Posterior cingulate gyrus (tissue), 11 donors: ENCODE measurements around the gene IQCE.

Experiments
- DNase-seq, 10 donors: peaks; one replicate each; pipeline versions ENCODE4 v3.0.0 to v3.0.0-alpha.2; 2020 to 2021; ENCODE audit warnings: mixed read lengths in 3 of 10
- intact Hi-C: fragments of 100-400 bp; cut with DNase I; formaldehyde crosslinking; loops from one replicate; pipeline ENCODE4 v1.15.1; 2023

The IQCE gene

DNA sequence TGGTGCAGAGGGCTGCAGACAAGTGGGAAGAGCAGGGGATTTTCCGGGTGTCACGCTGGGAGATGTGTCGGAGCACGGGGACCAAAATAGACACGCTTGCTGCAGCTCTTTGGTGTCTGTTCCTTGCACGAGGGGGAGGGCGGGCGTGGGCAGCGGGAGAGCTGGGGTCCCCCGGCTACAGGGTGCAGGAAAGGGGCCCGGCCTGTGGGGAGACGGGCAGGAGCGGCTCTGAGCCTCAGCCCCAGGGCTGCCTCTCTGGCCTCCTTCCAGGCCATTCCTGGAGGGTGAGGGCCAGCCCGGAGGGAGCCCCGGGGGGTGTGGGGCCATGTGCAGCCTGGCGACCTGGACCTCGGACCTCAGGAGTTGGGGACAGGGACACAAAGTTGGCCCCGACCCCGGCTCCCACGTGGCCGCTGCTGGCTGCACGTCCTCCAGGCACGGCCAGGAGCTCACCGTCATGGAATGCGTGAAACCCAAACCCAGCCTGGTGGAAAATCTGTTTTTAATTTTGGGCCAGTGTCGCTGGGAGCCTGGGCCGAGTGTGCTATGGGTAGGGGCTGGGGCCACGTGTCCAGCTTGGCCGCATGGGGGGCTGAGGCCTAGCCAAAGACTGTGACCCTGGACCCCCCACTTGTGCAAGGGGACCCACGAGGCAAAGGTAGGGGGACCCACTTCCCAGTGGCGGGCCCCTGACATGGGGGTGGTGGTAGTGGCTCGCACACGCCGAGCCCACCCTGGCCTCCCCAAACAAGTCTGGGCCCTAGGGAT is 79.6 kb downstream of the IQCE start:
- intact Hi-C loops: no loop called here
- DNase-seq: peak in 2 of 10 donors; percentile 91 to 93

DNA sequence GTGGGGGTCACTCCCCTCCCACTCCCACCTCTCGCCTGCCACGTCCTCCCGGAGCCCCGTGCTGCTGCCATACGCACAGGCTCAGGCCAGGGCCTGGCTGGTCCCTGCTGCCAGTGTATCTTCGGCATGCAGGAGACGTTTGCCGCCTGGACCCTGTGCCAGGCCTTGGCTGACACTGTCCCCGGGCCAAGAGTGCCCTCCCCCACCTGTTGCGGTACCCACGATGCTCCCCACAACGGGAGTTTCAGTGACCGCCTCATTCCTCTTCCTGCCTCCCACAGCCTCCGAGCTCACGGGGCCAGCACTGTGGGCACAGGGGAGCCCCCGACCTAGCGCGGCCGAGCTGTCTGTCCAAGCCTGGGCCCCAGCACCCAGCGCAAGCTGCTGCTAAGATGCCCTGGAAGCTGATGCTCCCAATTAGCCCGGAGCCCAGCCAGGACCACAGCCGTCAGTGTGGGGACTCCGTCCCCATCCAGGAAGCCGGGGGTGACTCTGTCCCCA is 80.5 kb downstream of the IQCE start:
- intact Hi-C loops: no loop called here
- peak in 1 of 10 donors; percentile 91 for DNase-seq

DNA sequence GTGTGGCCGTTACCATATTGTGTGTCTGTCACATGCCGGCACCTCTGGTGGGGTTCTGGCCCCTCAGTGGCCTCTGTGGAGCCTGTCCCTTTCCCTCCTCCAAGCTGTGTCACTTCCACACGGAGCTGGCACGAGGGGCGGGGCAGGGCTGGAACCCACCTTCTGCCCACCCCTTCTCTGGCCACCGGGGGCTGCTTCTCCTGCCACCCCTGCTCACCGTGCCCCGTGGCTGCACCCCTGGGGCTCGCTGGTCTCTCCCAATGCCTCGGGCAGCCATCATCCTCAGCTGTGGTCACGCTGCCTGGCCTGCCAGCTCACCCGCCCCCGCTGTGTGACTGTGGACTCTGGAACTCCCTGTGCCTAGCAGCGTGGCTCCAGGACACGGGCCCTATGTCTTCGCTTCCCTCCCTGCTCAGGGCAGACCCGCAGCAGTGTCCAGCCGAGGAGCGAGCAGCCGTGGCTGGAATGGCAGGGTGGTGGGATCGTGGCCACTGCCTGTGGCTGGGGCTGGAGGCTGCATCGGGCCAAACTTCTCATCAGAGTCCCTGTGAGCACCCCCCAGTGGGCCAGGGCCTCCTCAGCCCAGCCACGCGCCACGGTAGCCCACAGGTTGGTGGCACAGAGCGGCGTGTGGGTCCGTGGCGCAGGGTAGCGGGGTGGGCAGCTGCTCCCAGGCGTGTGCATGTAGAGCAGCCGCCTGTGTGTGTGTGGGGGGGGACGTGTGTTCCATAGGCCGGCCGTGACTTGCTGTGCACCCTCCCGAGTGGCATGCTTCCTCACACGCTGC is 81.1 kb downstream of the IQCE start:
- intact Hi-C loops: no loop called here
- no peak for DNase-seq

DNA sequence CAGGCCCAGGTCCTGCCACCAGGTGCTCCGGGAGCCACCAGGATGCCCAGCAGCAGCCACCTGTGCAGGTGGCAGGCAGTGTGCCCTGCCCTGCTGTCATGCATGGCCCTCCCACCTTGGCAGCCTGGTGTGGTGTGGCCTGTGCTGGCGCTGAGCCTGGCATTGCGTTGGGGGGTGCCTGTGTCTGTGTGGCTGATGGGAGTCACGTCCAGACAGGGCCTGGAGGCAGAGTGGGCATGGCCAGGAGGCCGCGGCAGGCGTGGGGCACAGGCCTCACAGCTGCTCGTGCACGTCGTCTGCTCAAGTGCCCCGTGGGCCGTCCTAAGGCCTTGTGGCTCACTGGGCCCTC is 81.7 kb downstream of the IQCE start:
- DNase-seq: no peak
- intact Hi-C loops: no loop called here

DNA sequence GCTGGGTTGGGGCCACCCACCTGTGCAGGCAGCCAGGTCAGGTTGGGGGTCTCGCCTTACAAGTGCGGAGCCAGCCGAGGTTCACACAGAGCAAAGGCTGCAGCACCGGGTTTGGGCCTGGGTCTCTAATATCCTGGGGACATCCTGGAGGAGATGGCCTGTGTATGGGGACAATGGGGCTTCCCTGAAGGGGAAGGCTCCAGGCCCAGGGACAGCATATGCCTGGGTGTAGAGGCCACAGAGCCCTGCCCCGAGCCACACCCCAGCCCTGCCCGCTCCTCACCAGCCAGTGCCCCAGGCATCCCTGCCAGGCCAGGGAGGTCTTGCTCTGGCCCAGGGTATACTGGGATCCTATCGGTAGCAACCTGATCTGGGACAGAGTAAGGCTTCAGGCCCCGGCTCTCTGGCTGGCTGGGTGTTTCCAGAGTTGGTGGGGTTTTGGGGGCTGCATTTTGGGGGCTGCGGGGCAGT is 82.1 kb downstream of the IQCE start:
- intact Hi-C loops: no loop called here
- no peak for DNase-seq

DNA sequence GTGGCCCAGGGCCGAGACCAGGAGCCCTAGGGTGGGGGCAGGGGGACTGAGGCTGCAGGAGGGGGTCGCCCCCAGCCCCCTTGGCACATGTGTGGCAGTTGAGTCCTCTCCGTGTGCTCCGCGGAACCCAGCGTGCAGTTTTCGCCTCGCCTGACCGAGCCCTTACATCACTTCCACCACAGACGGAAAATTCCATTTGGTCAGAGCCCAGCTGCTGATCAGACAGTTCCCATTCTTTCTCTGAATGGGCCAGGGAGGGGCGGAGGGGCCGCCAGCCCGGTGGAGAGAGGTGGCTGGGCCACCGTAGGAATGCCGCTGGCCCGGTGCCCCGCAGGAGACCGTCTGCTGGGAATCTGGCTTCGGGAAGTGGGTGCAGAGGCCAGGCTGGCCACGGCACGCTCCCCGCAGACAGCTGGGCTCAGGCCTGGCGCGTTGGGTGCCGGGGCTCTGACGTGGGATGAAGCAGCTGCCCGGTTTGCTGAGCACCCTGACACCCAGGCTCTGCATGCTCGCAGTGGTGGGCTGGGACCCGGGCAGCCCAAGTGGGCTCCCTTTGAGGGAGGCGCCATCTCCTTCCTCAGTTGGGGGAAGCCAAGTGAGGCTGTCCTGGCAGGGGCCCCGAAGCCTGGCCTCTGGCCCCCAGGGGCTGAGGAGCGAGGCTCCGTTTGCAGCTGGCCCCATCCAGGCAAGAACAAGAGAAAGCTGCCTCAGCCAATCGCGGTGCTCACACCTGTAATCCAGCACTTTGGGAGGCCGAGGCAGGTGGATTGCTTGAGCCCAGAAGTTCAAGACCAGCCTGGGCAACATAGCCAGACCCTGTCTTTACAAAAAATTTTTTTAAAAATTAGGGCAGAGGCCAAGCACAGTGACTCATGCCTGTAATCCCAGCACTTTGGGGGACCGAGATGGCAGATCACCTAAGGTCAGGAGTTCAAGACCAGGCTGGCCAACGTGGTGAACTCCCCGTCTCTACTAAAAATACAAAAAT is 82.9 kb downstream of the IQCE start:
- intact Hi-C loops: no loop called here
- DNase-seq: peak; percentile 65 to 96 (median 82)

DNA sequence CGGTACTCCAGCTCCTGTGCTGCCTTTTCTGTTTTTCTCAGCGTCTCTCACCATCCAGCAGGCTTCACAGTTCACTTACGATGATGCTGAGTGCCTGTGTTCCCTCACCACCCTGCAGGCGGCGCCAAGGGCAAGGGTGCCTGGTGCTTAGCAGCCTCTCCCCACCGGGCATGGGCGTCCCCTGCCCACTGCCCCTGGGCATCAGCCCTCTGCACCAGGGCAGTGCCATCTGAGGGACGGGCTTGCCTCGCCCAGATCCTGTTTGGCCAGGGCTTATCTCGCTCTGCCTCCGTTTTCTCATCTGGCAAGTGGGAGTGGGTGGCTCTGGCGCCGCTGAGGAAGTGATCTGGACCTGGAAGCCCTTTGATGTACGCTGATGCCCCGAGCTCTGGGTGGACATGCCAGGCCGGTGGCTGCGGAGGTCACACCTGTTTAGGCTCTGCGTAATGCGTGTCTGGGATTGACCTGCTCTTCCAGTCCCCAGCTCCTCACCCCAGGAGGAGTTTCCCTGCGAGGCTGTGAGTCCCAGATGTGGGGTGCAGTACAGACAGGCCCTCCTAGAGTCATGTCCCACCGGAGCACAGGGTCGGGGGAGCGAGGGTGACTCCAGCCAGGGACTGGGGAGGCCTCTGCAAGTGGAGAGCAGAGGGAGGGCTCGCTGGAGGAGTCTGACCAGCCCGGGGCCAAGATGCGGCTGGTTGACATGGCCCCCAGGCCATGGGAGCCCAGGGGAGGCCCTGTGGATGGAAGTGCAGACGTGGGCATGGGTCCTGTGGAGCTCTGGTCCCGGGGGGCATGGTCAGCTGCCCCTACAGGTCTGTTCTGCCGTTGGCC is 84.8 kb downstream of the IQCE start:
- DNase-seq: peak in 2 of 10 donors; percentile 81 to 82
- intact Hi-C loops: no loop called here

DNA sequence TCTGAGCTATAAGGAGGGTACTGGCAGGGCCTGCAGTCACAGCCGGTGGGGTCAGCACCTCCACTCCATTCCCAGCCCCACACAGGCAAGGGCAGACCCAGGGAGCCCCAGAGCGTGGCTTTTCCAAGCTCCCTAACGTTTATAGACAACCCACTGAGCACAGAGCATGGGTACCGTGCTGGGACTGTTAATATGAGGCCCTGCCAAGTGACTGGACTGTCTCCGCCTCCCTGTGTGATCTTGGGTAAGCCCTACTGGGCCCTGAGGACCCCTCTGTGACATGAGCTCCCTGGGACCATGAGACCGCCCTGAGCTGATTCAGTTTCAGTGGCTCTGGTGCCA is 85.4 kb downstream of the IQCE start:
- intact Hi-C loops: no loop called here
- no peak for DNase-seq

DNA sequence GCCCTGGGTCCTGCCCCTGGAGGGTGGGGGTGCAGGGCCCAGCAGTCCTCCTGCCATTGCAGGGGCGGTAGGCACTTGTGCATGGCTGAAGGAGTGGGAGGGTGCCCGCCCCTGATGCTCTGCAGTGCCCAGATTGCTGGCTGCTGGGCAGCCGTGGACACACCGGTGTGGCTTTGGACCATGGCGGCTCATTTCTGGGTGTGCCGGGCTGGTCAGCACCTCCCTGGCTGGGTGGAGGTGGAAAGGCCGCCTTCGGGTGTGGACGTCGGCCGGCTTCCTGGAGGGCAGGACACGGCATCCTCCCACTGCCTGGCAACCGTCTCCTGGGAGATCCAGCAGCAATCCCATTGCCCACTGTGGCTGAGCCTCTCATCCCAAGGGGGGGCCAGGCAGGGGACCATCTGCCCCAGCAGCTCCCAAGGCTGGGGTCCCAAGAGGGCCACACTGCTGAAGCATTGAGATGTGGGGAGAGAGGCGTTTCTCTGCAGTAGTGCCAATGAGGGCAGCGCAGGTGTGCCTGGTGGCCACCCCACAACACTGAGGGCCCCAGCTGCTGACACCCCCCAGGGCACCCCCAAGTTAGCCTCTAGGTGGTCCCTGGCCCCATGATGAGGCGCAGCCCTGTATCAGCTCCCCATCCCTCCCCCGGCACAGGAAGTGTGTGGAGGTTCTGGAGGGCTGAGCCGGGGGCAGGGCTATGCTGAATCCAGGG is 85.9 kb downstream of the IQCE start:
- peak in 1 of 10 donors; percentile 81 for DNase-seq
- intact Hi-C loops: no loop called here

DNA sequence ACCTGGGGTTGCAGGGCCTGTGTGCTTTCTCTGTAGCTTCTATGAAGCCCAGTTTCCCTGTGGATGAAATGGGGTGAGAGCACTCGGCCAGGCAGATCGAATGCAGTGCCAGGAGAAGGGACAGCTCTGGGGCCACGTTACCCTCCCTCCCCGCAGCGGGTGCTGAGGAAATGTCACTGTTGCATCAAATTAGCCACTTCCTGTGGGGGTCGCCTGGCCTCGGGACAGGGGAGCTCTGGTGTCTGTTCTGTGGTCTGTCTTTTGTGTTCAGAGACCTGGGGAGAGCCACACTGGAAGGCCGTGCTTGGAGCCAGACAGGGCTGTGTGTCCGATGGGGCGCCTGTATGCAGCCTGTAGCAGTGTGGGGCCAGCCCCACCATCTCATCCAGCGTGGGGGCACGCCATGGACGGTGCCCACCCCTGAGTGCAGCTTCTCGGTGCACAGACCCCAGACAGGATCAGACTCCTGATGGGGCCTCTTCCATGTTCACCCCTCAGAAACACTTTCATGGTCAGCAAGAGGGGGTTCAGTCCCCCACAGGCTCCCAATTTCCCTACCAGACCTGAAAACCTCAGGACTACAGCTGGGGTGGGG is 86.6 kb downstream of the IQCE start:
- peak in 1 of 10 donors; percentile 83 for DNase-seq
- intact Hi-C loops: no loop called here

DNA sequence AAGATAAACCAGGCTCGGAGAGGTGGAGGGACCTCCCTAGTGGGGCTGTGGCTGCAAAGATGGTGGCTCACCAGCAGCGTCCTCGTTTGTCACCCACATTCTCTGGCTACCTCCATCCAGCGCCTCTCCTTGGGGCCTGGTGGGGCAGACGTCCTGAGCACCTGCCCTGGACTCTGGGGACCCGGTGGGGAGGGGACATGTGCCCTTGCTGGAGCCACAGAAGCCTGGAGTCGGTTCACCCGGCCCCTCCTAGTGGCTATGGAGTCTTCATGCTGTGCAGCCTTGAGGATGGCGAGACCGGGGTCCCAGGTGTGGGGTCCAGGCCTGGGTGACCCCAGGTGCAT is 87.5 kb downstream of the IQCE start:
- no peak for DNase-seq
- intact Hi-C loops: no loop called here

DNA sequence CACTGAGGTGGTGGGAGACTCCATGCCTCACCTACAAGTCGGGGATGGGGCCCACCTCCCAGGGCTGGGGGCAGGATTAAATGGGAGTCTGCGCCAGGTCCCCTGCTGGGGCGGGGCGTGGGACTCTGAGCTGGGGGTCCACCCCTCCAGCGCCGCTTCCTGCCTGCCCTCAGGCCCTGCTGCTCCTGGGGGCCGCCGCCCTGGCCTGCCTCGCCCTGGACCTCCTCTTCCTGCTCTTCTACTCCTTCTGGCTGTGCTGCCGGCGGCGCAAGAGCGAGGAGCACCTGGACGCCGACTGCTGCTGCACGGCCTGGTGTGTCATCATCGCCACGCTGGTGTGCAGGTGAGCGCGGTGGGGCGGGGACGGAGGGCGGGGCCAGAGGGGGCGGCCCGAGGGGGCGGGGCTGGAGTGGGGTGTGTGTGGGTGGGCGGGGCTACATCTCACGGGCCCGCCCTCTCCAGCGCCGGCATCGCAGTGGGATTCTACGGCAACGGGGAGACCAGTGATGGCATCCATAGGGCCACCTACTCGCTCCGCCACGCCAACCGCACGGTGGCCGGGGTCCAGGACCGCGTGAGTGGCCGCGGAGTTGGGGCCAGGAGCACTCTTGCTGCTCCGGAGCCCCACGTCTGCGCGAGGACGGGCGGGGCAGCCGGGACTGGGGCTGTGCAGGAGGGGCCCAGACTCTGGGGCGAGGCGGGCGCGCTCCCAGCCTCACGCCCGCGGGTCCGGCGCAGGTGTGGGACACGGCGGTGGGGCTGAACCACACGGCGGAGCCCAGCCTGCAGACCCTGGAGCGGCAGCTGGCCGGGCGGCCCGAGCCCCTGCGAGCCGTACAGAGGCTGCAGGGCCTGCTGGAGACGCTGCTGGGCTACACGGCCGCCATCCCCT is 88.1 kb downstream of the IQCE start:
- peak in 1 of 10 donors; percentile 83 for DNase-seq
- intact Hi-C loops: no loop called here

DNA sequence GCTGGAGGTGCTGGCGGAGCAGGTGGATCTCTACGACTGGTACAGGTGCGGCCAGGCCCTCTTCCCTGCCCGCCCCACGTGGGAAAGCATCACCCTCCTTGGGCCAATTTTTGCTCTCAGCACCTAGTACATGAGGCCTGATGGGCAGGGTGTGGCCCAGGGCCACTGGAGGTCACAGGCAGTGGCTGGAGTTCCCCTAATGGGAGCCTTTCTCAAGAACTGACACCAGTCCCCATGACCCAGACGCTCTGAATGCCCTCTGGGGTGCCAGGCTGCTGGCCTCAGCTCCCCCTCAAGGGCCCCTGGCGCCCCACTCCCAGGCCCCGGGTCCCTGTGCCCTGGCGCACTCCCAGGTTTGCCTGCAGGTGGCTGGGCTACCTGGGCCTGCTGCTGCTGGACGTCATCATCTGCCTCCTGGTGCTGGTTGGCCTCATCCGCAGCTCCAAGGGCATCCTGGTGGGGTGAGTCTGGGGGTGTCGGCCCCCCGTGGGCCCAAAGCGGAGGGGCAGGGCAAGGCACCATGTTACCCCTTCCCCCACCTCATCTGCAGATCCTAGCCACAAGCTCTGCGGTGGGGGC is 88.9 kb downstream of the IQCE start:
- intact Hi-C loops: no loop called here
- DNase-seq: no peak

DNA sequence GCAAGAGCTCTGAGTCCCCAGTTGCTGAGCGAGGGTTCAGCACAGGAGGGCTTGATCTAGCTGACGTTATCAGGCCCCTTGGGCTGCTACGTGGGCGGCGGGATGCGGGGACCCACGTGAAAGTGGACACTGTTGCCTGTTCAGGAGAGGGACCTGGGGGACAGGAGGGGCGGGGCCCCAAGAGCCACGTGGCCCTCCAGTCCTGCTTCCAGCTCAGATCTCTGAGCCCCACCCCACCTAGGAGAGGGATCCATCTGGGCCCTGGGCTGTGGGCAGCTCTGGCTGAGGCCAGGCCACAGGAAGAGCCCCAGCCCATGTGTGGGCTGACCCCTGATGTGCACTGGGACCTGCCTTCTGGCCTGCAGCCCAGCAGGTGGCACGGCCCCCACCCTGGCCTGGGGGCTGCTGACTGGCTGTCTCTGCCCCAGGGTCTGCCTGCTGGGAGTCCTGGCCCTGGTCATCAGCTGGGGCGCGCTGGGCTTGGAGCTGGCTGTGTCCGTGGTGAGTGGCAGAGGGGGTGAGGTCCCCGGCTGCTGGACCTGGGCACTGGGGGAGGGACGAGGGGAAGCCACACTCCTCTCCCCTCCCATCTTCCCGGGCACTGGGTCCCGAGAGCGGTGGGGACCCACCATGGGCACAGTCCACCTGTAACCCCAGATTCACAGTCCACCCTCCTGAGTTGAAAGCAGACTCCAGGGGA is 90.5 kb downstream of the IQCE start:
- intact Hi-C loops: no loop called here
- DNase-seq: no peak

DNA sequence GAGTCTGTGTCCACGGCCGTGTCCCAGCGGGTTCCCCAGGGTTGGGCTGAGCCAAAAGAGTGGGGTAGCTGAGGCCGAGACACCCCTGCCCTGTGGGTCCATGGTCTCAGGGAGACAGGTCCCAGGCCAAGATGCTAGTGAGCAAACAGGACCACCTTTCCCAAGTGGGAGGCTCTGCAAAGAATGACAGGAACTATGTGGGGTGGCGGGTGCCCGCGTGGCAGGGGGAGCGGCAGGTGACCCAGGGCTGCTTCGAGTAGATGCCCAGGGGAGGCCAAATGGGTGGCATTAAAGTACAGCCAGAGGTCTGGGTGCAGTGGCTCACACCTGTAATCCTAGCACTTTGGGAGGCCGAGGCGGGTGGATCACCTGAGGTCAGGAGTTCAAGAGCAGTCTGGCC is 91.2 kb downstream of the IQCE start:
- DNase-seq: no peak
- intact Hi-C loops: no loop called here

DNA sequence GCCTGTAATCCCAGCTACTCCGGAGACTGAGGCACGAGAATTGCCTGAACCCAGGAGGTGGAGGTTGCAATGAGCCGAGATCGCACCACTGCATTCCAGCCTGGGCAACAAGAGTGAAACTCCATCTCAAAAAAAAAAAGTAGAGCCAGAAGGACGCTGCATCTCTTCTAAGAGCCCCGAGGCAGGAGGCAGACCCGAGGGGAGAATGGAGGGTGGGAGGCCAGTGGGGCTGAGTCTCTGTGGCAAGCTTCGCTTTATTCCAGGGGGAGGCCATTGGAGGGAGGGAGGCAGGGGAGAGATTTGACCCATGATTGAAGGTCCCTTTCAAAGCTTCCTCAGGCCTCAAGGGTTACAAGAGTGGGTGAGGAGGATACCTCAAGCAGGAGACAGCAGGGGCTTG is 91.7 kb downstream of the IQCE start:
- no peak for DNase-seq
- intact Hi-C loops: no loop called here

DNA sequence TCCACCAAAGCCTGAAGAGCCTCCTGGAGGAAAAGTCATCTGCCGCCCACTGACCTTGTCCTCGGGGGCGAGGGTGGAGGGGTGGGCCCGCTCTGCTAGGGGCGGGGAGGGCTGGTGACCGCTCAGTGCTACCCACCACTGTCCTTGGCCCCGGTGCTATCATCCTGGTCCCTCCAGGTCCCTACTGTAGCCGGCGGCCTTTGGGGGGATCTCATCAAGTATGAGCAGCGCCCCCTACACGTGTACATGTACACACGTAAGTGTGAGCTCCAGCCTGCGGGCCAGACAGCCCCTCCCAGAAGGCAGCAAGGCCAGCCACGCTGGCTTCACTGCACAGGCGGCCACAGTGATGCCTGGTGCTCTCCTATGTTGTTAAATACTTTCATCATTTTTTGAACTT is 92.6 kb downstream of the IQCE start:
- intact Hi-C loops: no loop called here
- peak in 1 of 10 donors; percentile 82 for DNase-seq
